WTC11 (cell line): ENCODE measurements around the gene FNIP2. TPM values are rescaled to one million over a fixed set of nuclear protein-coding genes. Genes with fewer than 3 reads are reported as not detected.

ENCODE experiments used
- ATAC-seq: fragments of 200-7000 bp; cut with Tn5 transposase; 2 replicates; pipeline ENCODE4 v1.10.0; 2021; ENCODE audit warnings: mild to moderate bottlenecking, moderate library complexity
- CTCF ChIA-PET: fragments of 300-600 bp; sonication (Branson Sonifier 250); formaldehyde crosslinking; loops from one replicate; lab custom pipeline; 2021; ENCODE audit warnings: antibody characterized with exemption; lab: Charles Lee
- POLR2A ChIA-PET: fragments of 350-600 bp; sonication (Branson Sonifier 250); formaldehyde crosslinking; loops from one replicate; lab custom pipeline; 2021; ENCODE audit warnings: antibody characterized with exemption; lab: Charles Lee
- DNase-seq: peaks from one replicate; pipeline ENCODE4 v3.0.0; 2021; ENCODE audit warnings: low spot score
- H3K27ac Mint-ChIP-seq: 2 replicates; pipeline ENCODE4 v1.8.0; 2021; ENCODE audit warnings: mixed read lengths
- H3K27me3 Mint-ChIP-seq: 2 replicates; pipeline ENCODE4 v1.8.0; 2021; ENCODE audit warnings: low read depth, mild to moderate bottlenecking, moderate library complexity, mixed read lengths
- H3K36me3 Mint-ChIP-seq: 2 replicates; pipeline ENCODE4 v1.8.0; 2021; ENCODE audit warnings: mixed read lengths
- H3K4me1 Mint-ChIP-seq: 2 replicates; pipeline ENCODE4 v1.8.0; 2022; ENCODE audit warnings: mixed read lengths
- H3K4me3 Mint-ChIP-seq: 2 replicates; pipeline ENCODE4 v1.8.0; 2021; ENCODE audit warnings: mild to moderate bottlenecking, moderate library complexity, mixed read lengths
- H3K9me3 Mint-ChIP-seq: 2 replicates; pipeline ENCODE4 v1.8.0; 2021; ENCODE audit warnings: mixed read lengths
- AFF4 ChIP-seq: sonication (generic); formaldehyde crosslinking; IDR thresholded peaks from 2 replicates; pipeline ENCODE4 v1.8.1; 2023; ENCODE audit warnings: mild to moderate bottlenecking, missing genetic modification reagents, borderline replicate concordance
- ATF1 ChIP-seq: sonication (generic); formaldehyde crosslinking; IDR thresholded peaks from 2 replicates; pipeline ENCODE4 v1.8.1; 2023; ENCODE audit warnings: mild to moderate bottlenecking, moderate library complexity, missing genetic modification reagents
- ATF2 ChIP-seq: sonication (generic); formaldehyde crosslinking; IDR thresholded peaks from 2 replicates; pipeline ENCODE4 v1.8.1; 2022; ENCODE audit warnings: low read depth, missing genetic modification reagents, borderline replicate concordance
- ATF3 ChIP-seq: sonication (generic); formaldehyde crosslinking; conservative IDR thresholded peaks from 2 replicates; pipeline ENCODE4 v1.8.1; 2022; ENCODE audit warnings: mild to moderate bottlenecking, missing genetic modification reagents
- E2F5 ChIP-seq: sonication (generic); formaldehyde crosslinking; IDR thresholded peaks from 2 replicates; pipeline ENCODE4 v1.8.1; 2022; ENCODE audit warnings: mild to moderate bottlenecking, moderate library complexity, missing genetic modification reagents
- ERG ChIP-seq: fragments of 250-450 bp; sonication (Bioruptor Pico); IDR thresholded peaks from 2 replicates; pipeline ENCODE4 v1.8.0; 2021; ENCODE audit warnings: mild to moderate bottlenecking
- ETV6 ChIP-seq: sonication (generic); formaldehyde crosslinking; IDR thresholded peaks from 2 replicates; pipeline ENCODE4 v1.8.1; 2022; ENCODE audit warnings: mild to moderate bottlenecking, missing genetic modification reagents
- FOXP4 ChIP-seq: sonication (generic); formaldehyde crosslinking; IDR thresholded peaks from 2 replicates; pipeline ENCODE4 v1.8.0; 2022; ENCODE audit warnings: mild to moderate bottlenecking, missing genetic modification reagents
- GRHL2 ChIP-seq: fragments of 250-450 bp; sonication (Bioruptor Pico); IDR thresholded peaks from 2 replicates; pipeline ENCODE4 v1.8.0; 2022; ENCODE audit warnings: mild to moderate bottlenecking, moderate library complexity; ENCODE audit not compliant: insufficient replicate concordance, severe bottlenecking
- HMGA2 ChIP-seq: fragments of 250-450 bp; sonication (Bioruptor Pico); IDR thresholded peaks from 2 replicates; pipeline ENCODE4 v1.4.0; 2021; ENCODE audit warnings: mild to moderate bottlenecking, moderate library complexity
- NR3C1 ChIP-seq: sonication (generic); formaldehyde crosslinking; conservative IDR thresholded peaks from 2 replicates; pipeline ENCODE4 v1.8.1; 2023; ENCODE audit warnings: low read depth, mild to moderate bottlenecking, missing genetic modification reagents
- RELA ChIP-seq: sonication (generic); formaldehyde crosslinking; IDR thresholded peaks from 2 replicates; pipeline ENCODE4 v1.8.1; 2022; ENCODE audit warnings: missing genetic modification reagents, mild to moderate bottlenecking, borderline replicate concordance
- SMAD4 ChIP-seq: sonication (generic); formaldehyde crosslinking; IDR thresholded peaks from 2 replicates; pipeline ENCODE4 v1.8.0; 2022; ENCODE audit warnings: mild to moderate bottlenecking, missing genetic modification reagents
- SOX15 ChIP-seq: fragments of 250-450 bp; sonication (Bioruptor Pico); IDR thresholded peaks from 2 replicates; pipeline ENCODE4 v1.9.0; 2021; ENCODE audit warnings: mild to moderate bottlenecking
- USF2 ChIP-seq: sonication (generic); formaldehyde crosslinking; IDR thresholded peaks from 2 replicates; pipeline ENCODE4 v1.8.1; 2023; ENCODE audit warnings: mild to moderate bottlenecking, missing genetic modification reagents, moderate library complexity
- ZNF138 ChIP-seq: sonication (generic); formaldehyde crosslinking; conservative IDR thresholded peaks from 2 replicates; pipeline ENCODE4 v1.8.1; 2022; ENCODE audit warnings: mild to moderate bottlenecking, moderate library complexity, missing genetic modification reagents
- ZNF512 ChIP-seq: sonication (generic); formaldehyde crosslinking; IDR thresholded peaks from 2 replicates; pipeline ENCODE4 v1.8.1; 2022; ENCODE audit warnings: missing genetic modification reagents, borderline replicate concordance
- ZSCAN18 ChIP-seq: fragments of 250-450 bp; sonication (Bioruptor Pico); IDR thresholded peaks from 2 replicates; pipeline ENCODE4 v2.1.2; 2022; ENCODE audit warnings: mild to moderate bottlenecking, moderate library complexity
- total RNA-seq: library from RNA; stranded (reverse); gene quantifications from 3 replicates; pipeline ENCODE4 v1.2.3, GENCODE V29; 2021

Gene FNIP2
- total RNA-seq, 1 experiment from 2014 or later: 8.6 TPM

- TF ChIP-seq GRHL2: no peak
Measured at GRCh38 chr4:158786955-158787354, 18.1 kb downstream of the FNIP2 start (continued).

- H3K4me1 Mint-ChIP-seq: peaks cover 35% of the 10 kb centered on the region
- CTCF ChIA-PET: no interaction called here
Measured at GRCh38 chr4:158787709-158788475, 19.1 kb downstream of the FNIP2 start.

More at GRCh38 chr4:158787709-158788475, 19.1 kb downstream of the FNIP2 start:
- Mint-ChIP-seq H3K4me3 (no peak overlapping the region), H3K27me3 (no peaks in the 10 kb centered on the region), H3K27ac (peak overlapping the region; percentile 34; the same call in 1 of the 2 replicates), H3K36me3 (no peaks in the 10 kb centered on the region), H3K9me3 (no peaks in the 10 kb centered on the region)
- DNase-seq: no peak
- POLR2A ChIA-PET: no interaction called here
- TF ChIP-seq ATF3 (CRISPR knock-in tag): no peak
- no peak for TF ChIP-seq SMAD4 (CRISPR knock-in tag)
- TF ChIP-seq HMGA2: no peak
- TF ChIP-seq ZNF512 (CRISPR knock-in tag): no peak
- no peak for TF ChIP-seq ERG
- no peak for TF ChIP-seq ZNF138 (CRISPR knock-in tag)
- no peak for TF ChIP-seq ZSCAN18 (CRISPR knock-in tag)
- no peak for TF ChIP-seq NR3C1
- no peak for TF ChIP-seq USF2
- TF ChIP-seq AFF4 (CRISPR knock-in tag): no peak
- TF ChIP-seq SOX15 (CRISPR knock-in tag): no peak
- no peak for TF ChIP-seq ATF2
- no peak for TF ChIP-seq GRHL2
- TF ChIP-seq E2F5 (CRISPR knock-in tag): no peak
- no peak for TF ChIP-seq ETV6 (CRISPR knock-in tag)
- no peak for TF ChIP-seq FOXP4 (CRISPR knock-in tag)
- TF ChIP-seq ATF1 (CRISPR knock-in tag): no peak
- TF ChIP-seq RELA (CRISPR knock-in tag): no peak
- ATAC-seq: peak; percentile 28; the same call in 1 of the 2 replicates
